Measurements from ENCODE around the gene UBXN10.

- no peak for TF ChIP-seq CTCF (IDR thresholded peaks at IDR 0.05)
- no peak for TF ChIP-seq POLR2A (IDR thresholded peaks at IDR 0.05)
Observed at GRCh38 chr1:20166051-20166450, 19.8 kb upstream of the UBXN10 start.
